Activated T-helper 1 cell treated with Interleukin-2 at 50 U/mL for 16 hours (primary cell): Measurements from ENCODE around the gene ZBTB20.

ENCODE experiments used
- DNase-seq: peaks from one replicate; pipeline ENCODE4 v3.0.0-alpha.2; 2020; ENCODE audit warnings: low read depth

ZBTB20 gene

GRCh38 chr3:114519415-114519814, 627.7 kb downstream of the ZBTB20 start:
- DNase-seq, result no peak

DNA sequence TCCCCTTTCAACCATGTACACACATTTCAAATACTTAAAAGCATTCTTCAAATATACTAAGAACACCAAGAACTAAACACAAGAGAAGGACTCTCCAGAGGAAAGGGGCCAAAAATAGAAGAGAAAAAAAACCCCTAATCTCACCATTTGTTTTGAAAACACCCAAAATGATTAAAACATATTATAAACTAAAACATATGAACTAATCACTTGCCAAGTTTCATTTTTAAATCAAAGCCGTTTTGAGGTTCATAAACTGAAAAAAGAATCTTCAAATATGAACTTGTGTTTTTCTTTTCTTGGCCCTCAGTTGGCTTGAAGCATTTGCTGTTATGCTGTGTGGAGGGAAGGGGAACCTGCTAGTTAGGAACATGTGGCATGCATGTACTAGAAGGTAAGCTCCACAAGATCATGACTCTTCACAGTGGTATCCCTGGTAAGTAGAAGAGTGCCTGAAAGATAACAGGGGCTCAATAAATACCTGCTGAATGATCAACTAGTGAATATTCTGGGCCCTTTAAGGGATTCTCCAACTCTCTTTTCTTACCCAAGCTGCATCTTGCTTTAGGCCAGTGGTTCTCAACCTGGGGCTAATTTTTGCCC, 628.8 kb downstream of the ZBTB20 start:
- no peak for DNase-seq

DNA sequence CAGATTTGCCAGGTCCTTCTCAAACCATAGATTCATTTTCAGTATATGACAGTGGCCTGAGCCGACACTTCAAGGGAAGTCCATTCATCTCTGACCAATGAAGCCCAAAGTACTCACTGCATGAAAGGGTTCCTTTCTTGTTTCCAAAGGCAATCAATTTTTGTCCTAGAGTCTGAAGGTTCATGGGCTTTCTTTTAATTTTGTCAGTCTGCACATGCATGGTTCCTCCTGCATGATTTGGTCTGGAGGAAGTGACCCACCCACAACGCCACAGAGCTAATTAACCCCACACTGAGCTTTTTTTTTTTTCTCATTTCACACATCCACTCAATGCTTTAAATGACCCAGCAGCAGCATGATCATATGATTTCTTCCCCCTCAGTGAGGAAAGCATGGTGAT, 636.9 kb downstream of the ZBTB20 start:
- DNase-seq, result no peak

DNA sequence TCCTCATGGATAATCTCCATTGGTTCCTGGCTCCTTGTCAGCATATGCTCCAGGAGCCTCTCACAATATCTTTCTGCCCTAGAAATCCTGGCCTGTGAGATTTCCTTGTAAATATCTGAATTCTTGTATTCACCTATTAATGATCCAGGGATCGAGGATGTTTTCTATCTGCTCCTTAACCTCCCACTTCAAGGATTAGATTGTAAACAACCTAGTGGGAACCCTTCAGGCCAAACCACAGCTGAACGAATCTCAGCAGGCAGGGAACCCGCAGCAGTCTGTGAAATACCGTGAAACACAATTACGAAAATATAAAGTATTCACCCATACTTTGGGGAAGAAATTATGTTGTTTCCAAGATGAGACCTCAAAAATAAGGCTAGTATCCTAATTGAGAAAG, 637.3 kb downstream of the ZBTB20 start:
- DNase-seq, result no peak

DNA sequence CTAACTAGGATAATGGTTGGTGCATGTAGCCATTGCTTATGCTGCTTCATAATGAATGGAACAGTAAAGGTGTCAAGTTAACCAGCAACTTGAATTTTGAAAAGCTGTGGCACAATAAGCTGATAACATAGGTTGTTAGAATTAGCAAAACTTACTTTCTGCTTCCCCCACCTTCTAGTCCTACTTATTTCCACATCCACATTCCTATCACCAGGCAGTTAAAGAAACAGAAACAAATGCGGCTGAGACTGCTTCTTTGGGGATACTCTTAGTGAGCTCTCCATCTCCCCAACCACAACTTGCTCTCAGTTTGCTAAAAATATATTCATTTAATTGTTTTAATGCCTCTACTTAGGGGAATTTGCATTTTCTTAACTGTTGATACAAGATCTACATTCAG, 638.1 kb downstream of the ZBTB20 start:
- no peak for DNase-seq

- no peak for DNase-seq
Measured at GRCh38 chr3:114508208-114508607, 638.9 kb downstream of the ZBTB20 start.

DNA sequence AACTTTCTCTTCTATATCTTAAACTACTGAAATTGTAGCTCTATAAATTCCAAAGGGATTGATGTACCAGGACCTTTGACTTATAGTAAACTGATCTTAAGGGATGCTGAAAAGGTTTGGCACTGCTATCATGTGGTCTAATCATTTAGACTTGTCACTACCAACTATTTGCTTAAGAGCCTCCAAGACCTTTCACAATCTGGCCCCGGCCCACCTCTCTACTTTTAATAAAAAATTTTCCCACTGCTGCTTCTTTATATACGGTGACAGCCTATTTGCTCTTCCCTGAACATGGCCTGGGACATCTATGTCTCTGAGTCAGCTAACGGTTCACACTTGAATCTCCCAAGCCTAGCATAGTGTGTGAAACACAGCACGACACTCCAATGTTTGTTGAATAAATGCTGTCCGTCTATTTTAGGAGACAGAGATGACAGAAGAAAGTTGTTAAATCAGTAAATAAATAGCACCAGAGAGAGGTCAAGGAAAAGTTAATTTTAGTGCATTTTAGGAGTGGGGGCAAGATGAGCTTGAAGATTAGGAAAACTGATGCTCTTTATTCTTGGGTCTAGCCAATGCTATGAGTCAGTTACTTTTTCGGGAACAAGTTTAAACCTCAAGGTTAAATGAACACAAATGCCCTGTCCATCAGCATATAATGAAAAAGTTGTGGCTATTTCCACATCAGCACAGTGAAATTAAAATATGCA, 640.3 kb downstream of the ZBTB20 start:
- DNase-seq, result no peak

DNA sequence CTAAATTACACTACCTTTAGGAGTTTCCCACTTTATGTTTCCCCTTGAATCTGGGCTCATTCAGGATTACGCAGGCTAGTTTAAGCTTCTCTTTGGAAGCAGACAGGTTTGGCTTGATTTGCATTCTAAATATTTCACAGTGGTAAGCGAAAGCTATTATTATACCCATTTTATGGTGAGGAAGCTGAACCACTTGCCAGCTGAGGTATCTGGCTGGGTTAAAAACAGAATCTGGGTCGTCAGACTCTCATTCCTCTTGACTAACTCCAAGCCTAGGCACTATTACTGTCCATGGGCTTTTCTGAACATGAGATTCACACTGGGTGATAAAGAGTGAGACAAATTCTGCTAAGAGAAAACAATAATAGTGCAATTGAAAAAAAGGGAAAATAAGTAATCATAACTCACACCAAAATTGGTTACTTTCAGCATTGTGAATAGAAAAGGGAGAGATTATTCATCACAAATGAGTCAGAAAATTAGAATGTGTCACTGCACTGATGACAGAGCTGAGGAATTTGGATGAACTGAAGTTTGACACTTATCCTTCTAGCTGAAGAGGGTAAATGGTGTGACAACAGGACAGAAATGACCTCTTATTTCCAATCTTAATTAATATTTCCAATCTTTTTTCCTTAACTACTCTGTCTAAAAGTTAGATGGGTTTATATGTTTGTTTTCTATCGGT, 642.0 kb downstream of the ZBTB20 start:
- no peak for DNase-seq

DNA sequence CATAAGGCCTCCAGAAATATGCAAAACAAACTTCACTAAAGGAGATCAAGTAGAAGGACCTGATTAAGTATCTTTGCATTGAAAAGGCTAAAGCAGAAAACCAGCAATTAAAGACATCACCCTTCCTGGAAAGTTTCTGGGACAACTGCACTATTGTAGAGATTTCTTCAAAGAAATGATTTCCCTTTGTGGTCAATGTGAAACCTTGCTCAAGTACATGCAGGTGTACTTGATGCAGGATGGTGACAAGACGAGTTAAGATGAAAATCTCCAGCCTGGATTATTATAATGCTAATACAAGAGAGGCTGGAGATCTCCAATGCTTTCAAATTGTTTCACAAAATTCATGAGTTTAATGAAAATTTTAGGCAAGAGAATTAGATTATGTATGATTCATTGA, 644.9 kb downstream of the ZBTB20 start:
- no peak for DNase-seq

DNA sequence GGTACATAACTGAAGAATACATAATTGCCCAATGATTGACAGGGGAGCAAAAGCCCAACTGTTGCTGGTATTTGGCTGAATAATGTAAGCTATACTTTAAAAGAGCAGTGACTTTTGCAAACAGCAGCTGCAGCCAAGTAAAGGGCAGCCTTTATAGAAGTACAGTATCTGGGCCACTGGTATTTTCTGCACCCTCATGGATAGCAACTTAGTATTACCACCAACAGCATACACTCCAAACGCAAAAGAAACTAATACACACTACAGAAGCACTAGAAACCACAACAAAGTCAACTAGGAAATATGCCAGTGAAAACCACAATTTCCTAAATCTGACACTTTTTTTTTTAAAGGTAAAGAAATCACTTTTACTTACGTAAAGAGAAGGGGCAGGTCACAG, 647.1 kb downstream of the ZBTB20 start:
- DNase-seq, result no peak

DNA sequence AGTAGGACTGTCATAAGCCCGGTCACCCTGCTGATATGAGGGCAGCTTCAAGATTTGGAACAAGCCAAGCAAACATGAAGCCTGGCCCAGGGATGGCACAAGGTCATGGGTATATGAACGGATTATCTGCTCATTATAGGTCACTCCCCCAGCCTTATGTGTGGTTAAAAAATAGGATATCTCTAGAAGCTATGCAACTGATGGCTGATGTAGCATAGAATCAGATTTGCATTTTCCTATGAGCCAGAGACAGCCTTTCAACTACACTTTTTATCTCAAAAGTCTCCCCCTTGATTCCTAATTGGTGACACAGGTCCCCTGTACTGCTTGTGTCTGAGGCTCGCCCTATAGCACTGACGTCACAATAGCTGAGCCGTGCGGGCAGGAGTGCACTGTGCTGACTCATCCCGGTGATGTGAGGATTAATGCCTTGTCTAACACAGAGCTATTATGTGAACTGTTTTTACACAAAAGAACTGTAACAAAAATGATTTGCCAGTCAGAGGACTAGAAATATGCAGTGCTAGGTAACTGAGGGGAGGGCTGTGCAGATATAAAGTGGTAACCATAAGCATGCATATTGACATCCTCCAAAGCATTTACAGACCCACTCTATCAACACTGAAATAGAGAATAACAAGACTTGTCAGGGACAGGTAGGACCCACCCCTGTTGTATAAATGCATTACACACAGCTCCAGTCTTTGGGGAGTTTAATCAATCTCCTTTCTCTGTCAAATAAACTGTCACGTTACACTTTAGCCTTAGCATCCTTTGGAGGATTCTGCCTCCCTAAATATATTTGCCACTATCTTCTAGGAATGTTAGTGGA, 648.3 kb downstream of the ZBTB20 start:
- no peak for DNase-seq

DNA sequence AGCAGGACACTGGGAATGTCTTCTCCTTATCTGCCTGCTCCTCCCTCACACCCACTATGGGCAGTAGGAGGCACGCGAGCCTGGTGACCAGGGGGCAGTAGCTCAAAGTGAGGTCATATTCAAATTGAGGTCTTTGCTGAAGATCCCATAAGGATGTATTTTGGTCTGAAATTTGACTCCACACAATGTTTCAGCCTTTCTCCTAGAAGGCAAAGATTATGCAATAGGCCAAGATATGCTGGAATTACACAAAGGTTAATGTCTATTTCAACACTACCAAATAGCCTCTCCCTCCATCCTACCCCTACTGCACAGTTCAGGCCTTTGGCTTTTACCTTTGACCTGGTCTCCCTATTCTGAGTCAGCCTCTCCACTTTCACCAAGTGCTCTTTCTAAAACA, 650.2 kb downstream of the ZBTB20 start:
- DNase-seq, result no peak

DNA sequence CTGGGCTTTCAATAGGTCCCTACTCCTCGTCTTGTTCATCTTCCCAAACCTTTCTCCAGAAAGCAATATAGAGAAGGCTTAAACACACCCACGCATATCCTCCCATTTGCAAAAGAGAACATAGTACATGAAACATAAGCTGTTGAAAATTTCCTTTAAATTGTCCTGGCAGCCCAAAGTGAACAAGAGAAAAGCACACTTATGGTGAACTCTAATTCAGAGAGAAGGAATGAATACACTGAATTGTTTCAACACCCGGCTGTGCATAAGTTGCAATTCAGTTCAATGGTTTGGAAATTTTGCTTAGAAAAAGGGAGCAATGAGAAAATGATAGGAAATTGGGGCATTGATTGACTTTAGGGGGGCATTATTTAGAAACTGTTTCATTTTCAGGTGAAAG, 650.6 kb downstream of the ZBTB20 start:
- DNase-seq, result no peak

- DNase-seq, result no peak
Measured at GRCh38 chr3:114496021-114496434, 651.1 kb downstream of the ZBTB20 start.

GRCh38 chr3:114494498-114494897, 652.6 kb downstream of the ZBTB20 start:
- DNase-seq, result no peak

DNA sequence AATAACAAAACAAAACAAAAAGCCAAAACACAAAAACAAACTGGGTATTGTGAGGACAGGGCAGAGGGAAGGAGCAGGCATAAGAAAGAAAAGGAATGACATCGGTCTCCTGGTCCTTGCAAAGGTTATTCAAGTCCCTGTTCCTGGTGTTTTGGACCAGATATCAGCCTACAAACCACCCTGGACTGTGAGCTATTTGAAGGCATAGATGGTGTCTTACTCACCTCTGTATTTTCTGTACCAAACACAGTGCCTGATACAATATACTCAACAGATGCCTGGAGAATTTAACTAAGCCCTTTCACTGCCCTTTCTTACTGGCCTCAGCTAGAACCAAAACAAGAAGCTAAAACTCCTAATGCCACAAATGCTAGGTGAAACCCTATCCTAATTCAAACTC, 656.3 kb downstream of the ZBTB20 start:
- no peak for DNase-seq

DNA sequence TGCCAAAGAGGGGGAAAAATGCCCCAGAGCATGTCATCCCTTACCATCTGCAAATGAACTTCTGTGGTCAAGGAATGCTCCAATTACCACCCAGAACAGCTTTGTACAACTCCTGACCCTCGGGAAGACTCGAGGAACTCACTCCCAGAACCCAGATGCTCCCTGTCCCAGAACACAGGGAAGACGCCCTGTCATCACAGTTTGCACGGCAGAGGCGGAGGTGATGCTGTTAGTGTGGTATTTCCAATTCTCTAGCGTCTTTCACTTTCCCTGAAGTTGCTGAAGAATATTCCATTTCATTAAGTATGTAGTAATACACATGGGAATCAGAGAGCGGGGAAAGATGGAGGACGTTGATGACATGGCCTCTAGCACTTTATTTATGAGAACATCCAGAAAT, 659.6 kb downstream of the ZBTB20 start:
- DNase-seq, result no peak

DNA sequence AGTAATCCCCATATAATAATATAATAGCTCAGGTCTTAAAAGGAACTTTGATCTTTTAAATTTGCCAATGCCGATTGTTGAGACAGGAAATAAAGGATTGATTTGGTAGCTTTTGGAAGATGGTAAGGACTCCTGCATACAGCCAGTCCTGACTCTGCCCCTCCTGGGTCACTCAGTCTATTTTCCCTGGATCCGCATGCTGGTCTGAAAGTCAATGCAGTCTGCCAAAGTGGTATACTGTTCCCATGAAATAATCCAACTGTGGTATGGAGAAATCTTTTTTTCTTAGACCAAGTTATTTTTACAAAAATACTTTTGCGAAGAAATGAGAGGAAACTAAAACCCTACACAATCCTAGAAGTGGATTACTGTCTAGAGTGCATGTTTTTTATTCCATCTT, 662.2 kb downstream of the ZBTB20 start:
- DNase-seq, result no peak

- DNase-seq, result no peak
Measured at GRCh38 chr3:114481113-114481512, 666.0 kb downstream of the ZBTB20 start.

- DNase-seq, result no peak
Measured at GRCh38 chr3:114480442-114480841, 666.6 kb downstream of the ZBTB20 start.

- no peak for DNase-seq
Measured at GRCh38 chr3:114478801-114479200, 668.3 kb downstream of the ZBTB20 start.

- DNase-seq, result no peak
Measured at GRCh38 chr3:114476511-114476910, 670.6 kb downstream of the ZBTB20 start.

DNA sequence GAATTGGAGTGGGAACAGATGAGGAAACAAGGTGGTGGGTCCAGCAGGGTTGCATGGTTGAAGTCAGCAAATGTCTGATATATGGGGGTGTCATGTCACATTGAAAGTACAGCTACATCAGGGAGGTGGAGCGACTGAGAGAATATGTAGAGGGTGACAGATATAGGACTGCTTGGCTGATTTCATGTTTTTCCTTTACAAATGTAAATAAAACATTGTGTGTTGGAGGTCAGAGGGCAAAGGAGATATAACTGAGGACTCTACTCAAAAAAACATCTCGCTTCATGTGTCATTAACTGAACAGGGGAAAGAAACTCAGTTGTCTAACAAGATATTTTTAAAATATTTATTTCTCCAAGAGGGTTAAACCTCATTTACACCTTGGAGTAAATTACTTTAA, 675.6 kb downstream of the ZBTB20 start:
- no peak for DNase-seq
